ENCODE results near the gene LYSMD4. TPM values are rescaled to one million over a fixed set of nuclear protein-coding genes. Genes with fewer than 3 reads are reported as not detected.

LYSMD4 gene
- total and polyA plus RNA-seq, 2 of the 13 experiments (the other 11 are each of a cell fraction or from before 2014, with no cell fraction given), result 7.4 to 8.5 TPM

DNA sequence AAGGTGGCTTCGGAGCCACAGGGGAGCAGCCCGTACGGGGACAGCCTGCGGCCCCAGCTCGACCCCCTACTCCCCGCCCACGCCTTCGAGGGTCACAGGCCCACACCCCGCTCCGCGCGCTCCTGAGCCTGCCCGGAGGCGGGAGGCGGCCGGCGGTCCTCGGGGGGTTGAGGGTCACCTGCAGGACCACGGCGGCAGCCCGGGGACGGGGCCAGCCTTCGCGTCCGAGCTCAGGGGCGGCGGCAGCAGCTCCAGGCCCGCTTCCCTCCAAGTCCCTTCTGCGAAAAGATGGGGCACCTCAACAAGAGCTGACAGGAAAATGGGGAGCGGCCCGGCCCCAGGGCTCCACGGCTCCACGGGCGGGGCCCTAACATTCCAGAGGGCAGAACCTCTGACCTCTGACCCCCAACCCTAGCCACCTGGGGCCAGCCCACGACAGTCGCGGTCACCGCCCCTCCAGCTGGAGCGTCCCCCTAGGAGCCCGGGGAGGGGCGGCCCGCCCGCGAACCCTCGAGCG is 428 bp downstream of the LYSMD4 start (continued):
- TF ChIP-seq ZNF775 (CRISPR knock-in tag; IDR thresholded peaks at IDR 0.05; ENCODE audit: borderline replicate concordance) (no peak), ZNF10 (CRISPR knock-in tag; IDR thresholded peaks at IDR 0.05; ENCODE audit: borderline replicate concordance, low read depth) (no peak), ATF7 (IDR thresholded peaks at IDR 0.05) (no peak), ATF7 (CRISPR knock-in tag; IDR thresholded peaks at IDR 0.05) (no peak), ZNF292 (CRISPR knock-in tag; IDR thresholded peaks at IDR 0.05; ENCODE audit: borderline replicate concordance, low read depth) (no peak), FIP1L1 (IDR thresholded peaks at IDR 0.05; ENCODE audit: borderline replicate concordance, insufficient read depth, low read depth, low read length) (no peak), ARNTL (CRISPR knock-in tag; IDR thresholded peaks at IDR 0.05) (0 out of 2 replicates have a peak, but pooled peaks have one; percentile 7), ZNF224 (CRISPR knock-in tag; IDR thresholded peaks at IDR 0.05) (0 out of 2 replicates have a peak, but pooled peaks have one; percentile 27), KMT2B (CRISPR knock-in tag; IDR thresholded peaks at IDR 0.05) (peak; percentile 23; the same call in 1 of the 2 replicates), ZNF782 (CRISPR knock-in tag; IDR thresholded peaks at IDR 0.05; ENCODE audit: borderline replicate concordance) (0 out of 2 replicates have a peak, but pooled peaks have one; percentile 61), NCOA2 (CRISPR knock-in tag; IDR thresholded peaks at IDR 0.05) (no peak), KMT2A (CRISPR knock-in tag; IDR thresholded peaks at IDR 0.05) (no peak), RBM39 (IDR thresholded peaks at IDR 0.05; ENCODE audit: low read depth, low read length, poor library complexity, severe bottlenecking) (no peak), ZBTB7B (CRISPR knock-in tag; IDR thresholded peaks at IDR 0.05) (no peak), ZNF780A (CRISPR knock-in tag; IDR thresholded peaks at IDR 0.05) (no peak), PHF5A (CRISPR knock-in tag; IDR thresholded peaks at IDR 0.05; ENCODE audit: low read depth, unreplicated experiment) (no peak), NCOA1 (CRISPR knock-in tag; IDR thresholded peaks at IDR 0.05) (no peak), KDM4B (CRISPR knock-in tag; IDR thresholded peaks at IDR 0.05) (no peak)
- TF ChIP-seq, protein P1, sequence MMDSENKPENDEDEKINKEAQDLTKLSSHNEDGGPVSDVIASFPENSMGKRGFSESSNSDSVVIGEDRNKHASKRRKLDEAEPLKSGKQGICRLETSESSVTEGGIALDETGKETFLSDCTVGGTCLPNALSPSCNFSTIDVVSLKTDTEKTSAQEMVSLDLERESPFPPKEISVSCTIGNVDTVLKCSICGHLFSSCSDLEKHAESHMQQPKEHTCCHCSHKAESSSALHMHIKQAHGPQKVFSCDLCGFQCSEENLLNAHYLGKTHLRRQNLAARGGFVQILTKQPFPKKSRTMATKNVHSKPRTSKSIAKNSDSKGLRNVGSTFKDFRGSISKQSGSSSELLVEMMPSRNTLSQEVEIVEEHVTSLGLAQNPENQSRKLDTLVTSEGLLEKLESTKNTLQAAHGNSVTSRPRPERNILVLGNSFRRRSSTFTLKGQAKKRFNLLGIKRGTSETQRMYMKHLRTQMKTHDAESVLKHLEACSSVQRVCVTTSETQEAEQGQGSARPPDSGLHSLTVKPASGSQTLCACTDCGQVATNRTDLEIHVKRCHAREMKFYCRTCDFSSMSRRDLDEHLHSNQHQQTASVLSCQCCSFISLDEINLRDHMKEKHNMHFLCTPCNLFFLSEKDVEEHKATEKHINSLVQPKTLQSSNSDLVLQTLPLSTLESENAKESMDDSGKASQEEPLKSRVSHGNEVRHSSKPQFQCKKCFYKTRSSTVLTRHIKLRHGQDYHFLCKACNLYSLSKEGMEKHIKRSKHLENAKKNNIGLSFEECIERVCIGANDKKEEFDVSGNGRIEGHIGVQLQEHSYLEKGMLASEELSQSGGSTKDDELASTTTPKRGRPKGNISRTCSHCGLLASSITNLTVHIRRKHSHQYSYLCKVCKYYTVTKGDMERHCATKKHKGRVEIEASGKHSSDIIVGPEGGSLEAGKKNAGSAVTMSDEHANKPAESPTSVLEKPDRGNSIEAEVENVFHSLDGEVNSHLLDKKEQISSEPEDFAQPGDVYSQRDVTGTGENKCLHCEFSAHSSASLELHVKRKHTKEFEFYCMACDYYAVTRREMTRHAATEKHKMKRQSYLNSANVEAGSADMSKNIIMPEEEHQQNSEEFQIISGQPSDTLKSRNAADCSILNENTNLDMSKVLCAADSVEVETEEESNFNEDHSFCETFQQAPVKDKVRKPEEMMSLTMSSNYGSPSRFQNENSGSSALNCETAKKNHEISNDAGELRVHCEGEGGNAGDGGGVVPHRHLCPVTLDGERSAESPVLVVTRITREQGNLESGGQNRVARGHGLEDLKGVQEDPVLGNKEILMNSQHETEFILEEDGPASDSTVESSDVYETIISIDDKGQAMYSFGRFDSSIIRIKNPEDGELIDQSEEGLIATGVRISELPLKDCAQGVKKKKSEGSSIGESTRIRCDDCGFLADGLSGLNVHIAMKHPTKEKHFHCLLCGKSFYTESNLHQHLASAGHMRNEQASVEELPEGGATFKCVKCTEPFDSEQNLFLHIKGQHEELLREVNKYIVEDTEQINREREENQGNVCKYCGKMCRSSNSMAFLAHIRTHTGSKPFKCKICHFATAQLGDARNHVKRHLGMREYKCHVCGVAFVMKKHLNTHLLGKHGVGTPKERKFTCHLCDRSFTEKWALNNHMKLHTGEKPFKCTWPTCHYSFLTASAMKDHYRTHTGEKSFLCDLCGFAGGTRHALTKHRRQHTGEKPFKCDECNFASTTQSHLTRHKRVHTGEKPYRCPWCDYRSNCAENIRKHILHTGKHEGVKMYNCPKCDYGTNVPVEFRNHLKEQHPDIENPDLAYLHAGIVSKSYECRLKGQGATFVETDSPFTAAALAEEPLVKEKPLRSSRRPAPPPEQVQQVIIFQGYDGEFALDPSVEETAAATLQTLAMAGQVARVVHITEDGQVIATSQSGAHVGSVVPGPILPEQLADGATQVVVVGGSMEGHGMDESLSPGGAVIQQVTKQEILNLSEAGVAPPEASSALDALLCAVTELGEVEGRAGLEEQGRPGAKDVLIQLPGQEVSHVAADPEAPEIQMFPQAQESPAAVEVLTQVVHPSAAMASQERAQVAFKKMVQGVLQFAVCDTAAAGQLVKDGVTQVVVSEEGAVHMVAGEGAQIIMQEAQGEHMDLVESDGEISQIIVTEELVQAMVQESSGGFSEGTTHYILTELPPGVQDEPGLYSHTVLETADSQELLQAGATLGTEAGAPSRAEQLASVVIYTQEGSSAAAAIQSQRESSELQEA (CRISPR knock-in tag; IDR thresholded peaks at IDR 0.05; ENCODE audit: not compliant biosample characterization), result peak; percentile 55
- TF ChIP-seq, protein P2, sequence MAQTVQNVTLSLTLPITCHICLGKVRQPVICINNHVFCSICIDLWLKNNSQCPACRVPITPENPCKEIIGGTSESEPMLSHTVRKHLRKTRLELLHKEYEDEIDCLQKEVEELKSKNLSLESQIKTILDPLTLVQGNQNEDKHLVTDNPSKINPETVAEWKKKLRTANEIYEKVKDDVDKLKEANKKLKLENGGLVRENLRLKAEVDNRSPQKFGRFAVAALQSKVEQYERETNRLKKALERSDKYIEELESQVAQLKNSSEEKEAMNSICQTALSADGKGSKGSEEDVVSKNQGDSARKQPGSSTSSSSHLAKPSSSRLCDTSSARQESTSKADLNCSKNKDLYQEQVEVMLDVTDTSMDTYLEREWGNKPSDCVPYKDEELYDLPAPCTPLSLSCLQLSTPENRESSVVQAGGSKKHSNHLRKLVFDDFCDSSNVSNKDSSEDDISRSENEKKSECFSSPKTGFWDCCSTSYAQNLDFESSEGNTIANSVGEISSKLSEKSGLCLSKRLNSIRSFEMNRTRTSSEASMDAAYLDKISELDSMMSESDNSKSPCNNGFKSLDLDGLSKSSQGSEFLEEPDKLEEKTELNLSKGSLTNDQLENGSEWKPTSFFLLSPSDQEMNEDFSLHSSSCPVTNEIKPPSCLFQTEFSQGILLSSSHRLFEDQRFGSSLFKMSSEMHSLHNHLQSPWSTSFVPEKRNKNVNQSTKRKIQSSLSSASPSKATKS (CRISPR knock-in tag; IDR thresholded peaks at IDR 0.05), result no peak
- TF ChIP-seq, protein P3, sequence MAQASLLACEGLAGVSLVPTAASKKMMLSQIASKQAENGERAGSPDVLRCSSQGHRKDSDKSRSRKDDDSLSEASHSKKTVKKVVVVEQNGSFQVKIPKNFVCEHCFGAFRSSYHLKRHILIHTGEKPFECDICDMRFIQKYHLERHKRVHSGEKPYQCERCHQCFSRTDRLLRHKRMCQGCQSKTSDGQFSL (CRISPR knock-in tag; IDR thresholded peaks at IDR 0.05), result no peak

All from HepG2 (cell line).